IPS-18a (cell line): ENCODE measurements around the gene EYS.

Experiments
- H3K27ac ChIP-seq: one replicate; pipeline ENCODE4 v1.5.1; 2013; ENCODE audit warnings: low read length
- H3K27me3 ChIP-seq: one replicate; pipeline ENCODE4 v1.6.1; 2013; ENCODE audit warnings: mild to moderate bottlenecking, low read length; ENCODE audit not compliant: control insufficient read depth, insufficient read depth
- H3K36me3 ChIP-seq: one replicate; pipeline ENCODE4 v1.6.1; 2013; ENCODE audit warnings: low read depth, low read length; ENCODE audit not compliant: control insufficient read depth
- H3K4me1 ChIP-seq: one replicate; pipeline ENCODE4 v1.6.1; 2013; ENCODE audit warnings: low read depth, low read length; ENCODE audit not compliant: control insufficient read depth
- H3K4me3 ChIP-seq: one replicate; pipeline ENCODE4 v1.5.1; 2013; ENCODE audit warnings: low read length
- H3K9ac ChIP-seq: one replicate; pipeline ENCODE4 v1.6.1; 2013; ENCODE audit warnings: mild to moderate bottlenecking, low read length, moderate library complexity
- H3K9me3 ChIP-seq: one replicate; pipeline ENCODE4 v1.6.1; 2013; ENCODE audit warnings: low read depth, low read length; ENCODE audit not compliant: control insufficient read depth

Gene EYS

DNA sequence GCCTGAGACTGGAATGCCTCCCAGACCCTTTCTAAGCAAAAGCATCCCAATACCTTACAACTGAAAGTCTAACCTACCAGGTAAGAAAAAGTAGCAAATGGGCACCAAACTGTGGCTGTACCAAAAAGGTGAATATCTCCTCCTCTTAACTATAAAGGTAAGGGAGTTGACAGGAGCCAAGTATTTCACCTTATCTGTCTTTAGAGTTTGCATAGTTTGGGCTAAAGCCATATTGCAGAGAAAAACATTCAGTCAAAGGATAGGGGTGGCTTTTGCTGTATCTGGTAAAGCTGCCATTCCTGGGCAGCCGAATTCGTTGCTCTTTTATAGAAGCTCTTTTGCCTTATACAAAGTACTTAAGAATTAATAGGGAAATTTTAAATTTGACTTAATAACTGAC lies 2033.3 kb downstream of the EYS start:
- H3K4me3 ChIP-seq, result no peak overlapping the region
- no peak overlapping the region for H3K9ac ChIP-seq
- H3K9me3 ChIP-seq, result no peaks in the 10 kb centered on the region
- H3K27me3 ChIP-seq, result no peaks in the 10 kb centered on the region
- H3K4me1 ChIP-seq, result peaks cover 34% of the 10 kb centered on the region
- H3K27ac ChIP-seq, result no peak overlapping the region
- no peaks in the 10 kb centered on the region for H3K36me3 ChIP-seq

DNA sequence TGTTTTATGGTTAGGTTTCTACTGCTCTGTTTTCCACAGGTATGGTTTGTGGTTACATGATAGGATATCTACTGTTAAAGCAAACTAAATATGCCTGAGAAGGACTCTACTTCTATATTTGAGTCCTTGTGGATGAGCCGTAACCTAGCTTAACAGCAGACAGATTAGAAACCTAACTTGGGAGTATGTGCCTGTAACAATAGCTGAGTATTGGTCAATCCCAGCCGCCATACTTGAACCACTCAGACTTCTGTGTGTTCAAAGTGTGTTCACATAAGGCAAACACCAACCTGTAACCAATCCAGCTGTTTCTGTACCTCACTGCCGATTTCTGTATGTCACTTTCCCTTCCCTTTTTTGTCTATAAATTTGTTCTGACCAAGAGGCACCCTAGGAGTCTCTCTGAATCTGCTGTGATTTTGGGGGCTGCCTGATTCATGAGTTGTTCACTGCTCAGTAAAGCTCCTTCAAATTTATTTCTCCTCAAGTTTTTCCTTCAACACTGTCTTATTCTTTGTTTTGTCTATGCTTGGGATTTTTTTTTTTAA lies 2034.4 kb downstream of the EYS start:
- peaks cover 30% of the 10 kb centered on the region for H3K4me1 ChIP-seq
- H3K9ac ChIP-seq, result no peak overlapping the region
- no peaks in the 10 kb centered on the region for H3K9me3 ChIP-seq
- no peak overlapping the region for H3K27ac ChIP-seq
- H3K36me3 ChIP-seq, result no peaks in the 10 kb centered on the region
- H3K4me3 ChIP-seq, result no peak overlapping the region
- H3K27me3 ChIP-seq, result no peaks in the 10 kb centered on the region

GRCh38 chr6:63671098-63671754 lies 2035.8 kb downstream of the EYS start:
- Histone ChIP-seq H3K27ac (no peak overlapping the region), H3K4me3 (no peak overlapping the region), H3K9ac (no peak overlapping the region), H3K27me3 (no peaks in the 10 kb centered on the region), H3K4me1 (peaks cover 26% of the 10 kb centered on the region), H3K36me3 (no peaks in the 10 kb centered on the region), H3K9me3 (no peaks in the 10 kb centered on the region)
